Naive B cell (primary cell): ENCODE measurements around the gene SHKBP1. TPM values are rescaled to one million over a fixed set of nuclear protein-coding genes. Genes with fewer than 3 reads are reported as not detected.
"Not testable (repeated sequence)": the region's sequence is repeated elsewhere in the genome, so short reads cannot be mapped to it uniquely, and the experiment has no call there.

ENCODE experiments used
- ATAC-seq, 2 donors: fragments of 150-1000 bp; cut with Tn5 transposase; 2 replicates each; pipeline ENCODE4 v1.10.0; 2021; ENCODE audit warnings: low read depth in 2 of 2, mild to moderate bottlenecking in 2 of 2, moderate library complexity in 2 of 2
- DNase-seq: peaks from one replicate; pipeline ENCODE4 v3.0.0; 2022
- H3K27ac Mint-ChIP-seq, 6 donors: one replicate each; pipeline ENCODE4 v1.8.0; 2020 to 2022; ENCODE audit warnings: mild to moderate bottlenecking in 6 of 6, mixed read lengths in 6 of 6, moderate library complexity in 5 of 6, inconsistent platforms in 2 of 6
- H3K27me3 Mint-ChIP-seq, 3 donors: one replicate each; pipeline ENCODE4 v1.8.0; 2021 to 2022; ENCODE audit warnings: mixed read lengths in 3 of 3, mild to moderate bottlenecking in 1 of 3
- H3K36me3 Mint-ChIP-seq, 2 donors: one replicate each; pipeline ENCODE4 v1.8.0; 2020 to 2022; ENCODE audit warnings: mixed read lengths in 2 of 2, inconsistent platforms in 1 of 2, mild to moderate bottlenecking in 1 of 2
- H3K4me1 Mint-ChIP-seq, 3 donors: one replicate each; pipeline ENCODE4 v1.8.0; 2020 to 2022; ENCODE audit warnings: mixed read lengths in 3 of 3, inconsistent platforms in 1 of 3, mild to moderate bottlenecking in 1 of 3, moderate library complexity in 1 of 3
- H3K4me3 Mint-ChIP-seq, 8 donors: one replicate each; pipeline ENCODE4 v1.8.0; 2020 to 2022; ENCODE audit warnings: mild to moderate bottlenecking in 8 of 8, mixed read lengths in 8 of 8, moderate library complexity in 8 of 8, inconsistent platforms in 2 of 8
- H3K9me3 Mint-ChIP-seq, 7 donors: one replicate each; pipeline ENCODE4 v1.8.0; 2020 to 2022; ENCODE audit warnings: mixed read lengths in 7 of 7, mild to moderate bottlenecking in 5 of 7, inconsistent platforms in 2 of 7, moderate library complexity in 1 of 7
- polyA plus RNA-seq, 6 donors: library from polyadenylated mRNA; unstranded; fragments of 300-500 nt; fragmentation: Illumina TruSeq; gene quantifications; one replicate each; pipeline ENCODE4 v1.2.3, GENCODE V29; 2021; ENCODE audit warnings: low read depth in 6 of 6

The SHKBP1 gene
- polyA plus RNA-seq, 6 donors from 2014 or later: 125 to 196 (median 152) TPM

DNA sequence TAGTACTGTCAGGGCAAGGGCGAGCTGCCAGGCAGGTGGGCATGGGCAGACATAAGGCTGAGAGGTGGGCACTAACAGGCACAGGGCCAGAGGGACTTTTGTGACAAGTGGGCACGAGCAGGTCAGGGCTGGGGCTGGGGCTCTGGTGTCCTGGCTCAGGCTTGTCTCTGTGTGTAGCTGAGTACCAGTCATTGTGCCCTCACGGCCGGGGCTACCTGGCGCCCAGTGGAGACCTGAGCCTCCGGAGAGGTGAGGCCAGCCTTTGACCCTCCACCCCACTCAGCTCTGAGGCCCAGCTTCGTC is 46.1 kb downstream of the SHKBP1 start:
- Mint-ChIP-seq H3K4me1 (peaks cover 11 to 23% (median 13%) of the 10 kb centered on the region in 3 donors), H3K9me3 (peaks cover 0 to 1% (median 0%) of the 10 kb centered on the region in 7 donors), H3K4me3 (no peak overlapping the region), H3K36me3 (peaks cover 21 to 38% of the 10 kb centered on the region in 2 donors), H3K27ac (peak overlapping the region in 2 of 6 donors; percentile 14 to 47), H3K27me3 (no peaks in the 10 kb centered on the region)
- ATAC-seq (no peak), DNase-seq (no peak)

DNA sequence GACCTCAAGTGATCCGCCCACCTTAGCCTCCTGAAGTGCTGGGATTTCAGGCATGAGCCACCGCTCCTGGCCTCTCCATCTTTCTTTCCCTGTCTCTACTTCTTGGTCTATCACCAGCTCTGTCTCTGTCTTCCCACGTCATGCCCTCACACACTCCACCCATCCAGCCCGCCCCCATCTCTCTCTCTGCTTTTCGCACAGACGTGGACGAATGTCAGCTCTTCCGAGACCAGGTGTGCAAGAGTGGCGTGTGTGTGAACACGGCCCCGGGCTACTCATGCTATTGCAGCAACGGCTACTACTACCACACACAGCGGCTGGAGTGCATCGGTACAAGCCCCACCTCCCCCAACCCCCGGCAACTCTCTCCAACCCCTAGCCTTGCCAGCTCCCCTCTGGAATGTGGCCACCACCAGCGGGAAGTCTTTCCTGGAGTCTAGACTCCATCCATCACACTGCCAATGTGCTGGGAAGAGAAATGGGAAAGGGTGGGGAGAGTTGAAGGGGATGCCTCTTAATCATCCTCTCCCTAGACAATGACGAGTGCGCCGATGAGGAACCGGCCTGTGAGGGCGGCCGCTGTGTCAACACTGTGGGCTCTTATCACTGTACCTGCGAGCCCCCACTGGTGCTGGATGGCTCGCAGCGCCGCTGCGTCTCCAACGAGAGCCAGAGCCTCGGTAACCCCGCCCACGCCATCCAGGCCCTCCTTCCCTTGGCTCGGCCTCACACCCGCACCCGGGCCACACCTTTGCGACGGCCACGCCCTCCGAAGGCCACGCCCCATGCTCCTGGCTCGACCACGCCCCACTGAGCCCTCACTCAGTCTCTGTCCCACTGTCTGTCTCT is 47.0 kb downstream of the SHKBP1 start:
- H3K36me3 Mint-ChIP-seq: peaks cover 21 to 38% of the 10 kb centered on the region in 2 donors
- H3K27me3 Mint-ChIP-seq: no peaks in the 10 kb centered on the region
- H3K9me3 Mint-ChIP-seq: peaks cover 0 to 1% (median 0%) of the 10 kb centered on the region in 7 donors
- DNase-seq: no peak
- H3K4me3 Mint-ChIP-seq: no peak overlapping the region
- ATAC-seq: no peak
- H3K4me1 Mint-ChIP-seq: peaks cover 11 to 23% (median 13%) of the 10 kb centered on the region in 3 donors
- peak overlapping the region in 1 of 6 donors; percentile 64 for H3K27ac Mint-ChIP-seq

DNA sequence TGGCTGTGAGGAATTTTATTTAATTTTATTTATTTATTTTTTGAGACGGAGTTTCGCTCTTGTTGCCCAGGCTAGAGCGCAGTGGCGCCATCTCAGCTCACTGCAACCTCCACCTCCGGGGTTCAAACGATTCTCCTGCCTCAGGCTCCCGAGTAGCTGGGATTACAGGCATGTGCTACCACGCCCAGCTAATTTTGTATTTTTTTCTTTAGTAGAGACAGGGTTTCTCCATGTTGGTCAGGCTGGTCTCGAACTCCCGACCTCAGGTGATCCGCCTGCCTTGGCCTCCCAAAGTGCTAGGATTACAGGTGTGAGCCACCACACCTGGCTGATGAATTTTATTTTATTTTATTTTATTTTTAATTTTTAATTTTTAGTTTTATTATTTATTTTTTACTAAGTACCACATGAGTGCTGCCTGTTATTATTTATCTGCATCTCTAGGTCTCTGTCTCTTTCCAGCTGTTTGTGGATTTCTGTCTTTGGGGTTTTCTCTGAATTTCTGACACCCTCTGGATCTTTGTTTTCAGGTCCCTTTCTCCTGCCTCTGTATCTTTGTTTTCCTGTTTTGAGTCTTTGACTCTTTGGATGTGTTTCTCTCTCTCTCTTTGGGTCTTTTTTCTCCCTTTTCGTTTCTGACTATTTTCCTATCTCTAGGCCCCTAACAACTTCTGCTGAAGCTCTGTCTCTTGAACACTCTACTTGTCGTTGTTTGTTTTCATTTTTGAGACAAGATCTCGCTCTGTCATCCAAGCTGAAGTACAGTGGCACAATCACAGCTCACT is 47.9 kb downstream of the SHKBP1 start:
- not testable (repeated sequence) for DNase-seq, H3K4me3 Mint-ChIP-seq, H3K9me3 Mint-ChIP-seq, H3K27ac Mint-ChIP-seq, ATAC-seq, H3K27me3 Mint-ChIP-seq
- H3K4me1 Mint-ChIP-seq: peaks cover 11 to 24% (median 13%) of the 10 kb centered on the region in 3 donors
- peaks cover 16 to 38% of the 10 kb centered on the region in 2 donors for H3K36me3 Mint-ChIP-seq

DNA sequence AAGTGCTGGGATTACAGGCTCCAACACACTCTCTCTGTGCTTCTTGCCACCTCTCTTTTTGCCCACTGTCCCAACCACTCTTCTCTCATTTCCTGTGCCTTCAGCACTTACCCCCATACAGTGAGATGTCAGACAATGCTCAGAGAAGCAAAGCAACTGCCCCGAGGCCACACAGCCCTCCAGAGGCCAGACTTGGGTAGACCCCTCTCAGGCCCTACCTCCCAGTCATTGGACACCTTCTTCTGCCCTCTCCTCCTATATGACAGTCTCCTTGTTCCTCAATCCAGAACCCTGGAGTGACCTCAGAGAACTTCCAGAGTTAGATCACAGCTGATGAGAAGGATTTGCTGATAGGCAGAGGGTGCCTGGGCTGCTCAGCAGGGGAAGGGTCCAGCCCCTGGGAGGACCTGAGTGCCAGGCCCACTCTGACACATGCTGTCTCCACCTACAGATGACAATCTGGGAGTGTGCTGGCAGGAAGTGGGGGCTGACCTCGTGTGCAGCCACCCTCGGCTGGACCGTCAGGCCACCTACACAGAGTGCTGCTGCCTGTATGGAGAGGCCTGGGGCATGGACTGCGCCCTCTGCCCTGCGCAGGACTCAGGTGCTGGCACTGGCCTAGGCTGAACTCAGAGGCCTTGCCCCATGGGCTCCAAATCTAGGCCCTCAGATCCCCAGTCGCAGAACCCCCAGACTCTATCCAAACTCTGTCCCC is 48.9 kb downstream of the SHKBP1 start:
- DNase-seq (no peak), ATAC-seq (no peak)
- no peaks in the 10 kb centered on the region for H3K27me3 Mint-ChIP-seq
- peaks cover 6 to 24% (median 13%) of the 10 kb centered on the region in 3 donors for H3K4me1 Mint-ChIP-seq
- H3K9me3 Mint-ChIP-seq: peaks cover 0 to 1% (median 0%) of the 10 kb centered on the region in 7 donors
- peaks cover 16 to 38% of the 10 kb centered on the region in 2 donors for H3K36me3 Mint-ChIP-seq
- peak overlapping the region in 1 of 6 donors; percentile 91 for H3K27ac Mint-ChIP-seq
- H3K4me3 Mint-ChIP-seq: no peak overlapping the region

DNA sequence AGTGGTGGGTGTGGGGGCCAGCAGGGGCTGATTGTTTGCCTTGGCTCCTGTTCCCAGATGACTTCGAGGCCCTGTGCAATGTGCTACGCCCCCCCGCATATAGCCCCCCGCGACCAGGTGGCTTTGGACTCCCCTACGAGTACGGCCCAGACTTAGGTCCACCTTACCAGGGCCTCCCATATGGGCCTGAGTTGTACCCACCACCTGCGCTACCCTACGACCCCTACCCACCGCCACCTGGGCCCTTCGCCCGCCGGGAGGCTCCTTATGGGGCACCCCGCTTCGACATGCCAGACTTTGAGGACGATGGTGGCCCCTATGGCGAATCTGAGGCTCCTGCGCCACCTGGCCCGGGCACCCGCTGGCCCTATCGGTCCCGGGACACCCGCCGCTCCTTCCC is 50.2 kb downstream of the SHKBP1 start:
- H3K9me3 Mint-ChIP-seq: peaks cover 0 to 1% (median 0%) of the 10 kb centered on the region in 7 donors
- no peak for DNase-seq
- H3K4me3 Mint-ChIP-seq: no peak overlapping the region
- H3K4me1 Mint-ChIP-seq: peaks cover 6 to 20% (median 13%) of the 10 kb centered on the region in 3 donors
- peak overlapping the region in 1 of 6 donors; percentile 30 for H3K27ac Mint-ChIP-seq
- ATAC-seq: no peak
- peaks cover 16 to 28% of the 10 kb centered on the region in 2 donors for H3K36me3 Mint-ChIP-seq
- no peaks in the 10 kb centered on the region for H3K27me3 Mint-ChIP-seq

DNA sequence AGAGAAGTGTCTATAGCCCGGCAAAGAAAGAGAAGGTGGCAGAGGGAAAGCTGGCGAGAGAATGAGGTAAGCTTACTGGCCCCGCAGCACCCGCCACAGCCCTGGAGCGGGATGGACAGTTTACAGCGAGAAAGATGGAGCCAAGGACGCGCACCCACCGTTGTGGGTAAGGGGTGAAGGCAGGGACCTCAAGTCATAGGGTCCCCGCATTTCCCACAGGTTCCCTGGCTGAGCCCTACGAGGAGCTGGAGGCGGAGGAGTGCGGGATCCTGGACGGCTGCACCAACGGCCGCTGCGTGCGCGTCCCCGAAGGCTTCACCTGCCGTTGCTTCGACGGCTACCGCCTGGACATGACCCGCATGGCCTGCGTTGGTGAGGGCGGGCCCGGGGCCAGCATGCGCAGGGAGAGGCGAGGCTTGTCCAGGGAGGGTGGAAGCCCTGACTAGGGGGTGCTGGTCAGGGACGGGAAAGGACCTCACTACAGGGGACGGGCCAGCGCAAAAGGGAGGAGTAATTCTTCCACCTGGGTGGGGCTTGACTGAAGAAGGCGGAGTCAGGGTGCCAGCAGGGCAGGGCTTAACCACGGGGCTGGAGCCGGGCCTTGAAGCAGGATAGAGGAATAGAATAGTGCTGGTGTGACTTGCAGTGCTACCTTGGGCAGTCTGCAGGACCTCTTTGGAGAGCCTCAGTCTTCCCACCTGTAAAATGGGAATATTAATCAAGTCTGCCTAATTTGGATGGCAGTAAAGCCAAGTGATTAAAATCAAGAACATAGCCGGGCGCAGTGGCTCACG is 51.0 kb downstream of the SHKBP1 start:
- Mint-ChIP-seq H3K27me3 (no peaks in the 10 kb centered on the region), H3K4me3 (no peak overlapping the region), H3K27ac (no peak overlapping the region)

DNA sequence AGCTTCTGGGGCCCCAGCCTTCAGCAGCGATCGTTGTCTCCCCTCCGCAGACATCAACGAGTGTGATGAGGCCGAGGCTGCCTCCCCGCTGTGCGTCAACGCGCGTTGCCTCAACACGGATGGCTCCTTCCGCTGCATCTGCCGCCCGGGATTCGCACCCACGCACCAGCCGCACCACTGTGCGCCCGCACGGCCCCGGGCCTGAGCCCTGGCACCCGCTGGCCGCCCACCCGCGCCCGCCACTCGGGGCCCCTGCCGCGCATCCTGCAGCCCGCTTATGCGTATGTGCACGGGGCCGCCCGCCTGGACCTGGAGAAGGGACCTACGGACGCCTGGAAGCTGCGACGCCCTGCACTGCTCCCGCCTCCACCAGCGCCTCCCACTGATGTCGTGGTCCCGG is 52.7 kb downstream of the SHKBP1 start:
- Mint-ChIP-seq H3K27ac (peak overlapping the region in 1 of 6 donors; percentile 94), H3K36me3 (peaks cover 16 to 18% of the 10 kb centered on the region in 2 donors), H3K27me3 (peaks cover 0 to 3% (median 0%) of the 10 kb centered on the region in 3 donors), H3K4me3 (peak overlapping the region in 1 of 8 donors; percentile 12), H3K9me3 (peaks cover 0 to 1% (median 0%) of the 10 kb centered on the region in 7 donors), H3K4me1 (peaks cover 14 to 18% (median 16%) of the 10 kb centered on the region in 3 donors)
- DNase-seq (no peak), ATAC-seq (no peak)

More for the DNA sequence above, 51.0 kb downstream of the SHKBP1 start:
- ATAC-seq (no peak), DNase-seq (no peak)
- Mint-ChIP-seq H3K4me1 (peaks cover 6 to 20% (median 13%) of the 10 kb centered on the region in 3 donors), H3K9me3 (peaks cover 0 to 1% (median 0%) of the 10 kb centered on the region in 7 donors), H3K36me3 (peaks cover 16 to 28% of the 10 kb centered on the region in 2 donors)

DNA sequence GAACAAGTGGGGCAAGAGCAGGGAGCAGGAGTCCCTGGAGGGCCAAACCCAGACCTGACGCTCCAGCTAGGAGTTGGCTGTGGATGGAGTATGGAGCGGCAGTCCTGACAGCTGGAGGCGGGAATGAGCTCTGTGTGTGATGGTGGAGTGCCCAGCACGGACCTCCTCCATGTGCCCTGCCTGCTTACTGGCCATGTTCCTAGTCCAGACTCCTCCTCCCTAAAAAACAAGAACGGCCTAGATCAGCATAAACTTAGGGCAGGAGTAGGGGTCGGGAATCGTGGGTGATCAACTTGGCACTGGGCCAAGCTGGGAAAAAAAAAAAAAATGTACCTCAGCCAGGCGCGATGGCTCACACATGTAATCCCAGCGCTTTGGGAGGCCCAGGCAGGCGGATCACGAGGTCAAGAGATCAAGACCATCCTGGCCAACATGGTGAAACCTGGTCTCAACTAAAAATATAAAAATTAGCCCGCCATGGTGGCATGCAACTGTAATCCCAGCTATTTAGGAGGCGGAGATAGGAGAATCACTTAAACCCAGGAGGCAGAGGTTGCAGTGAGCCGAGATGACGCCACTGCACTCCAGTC is 54.0 kb downstream of the SHKBP1 start:
- ATAC-seq (no peak), DNase-seq (no peak)
- H3K27me3 Mint-ChIP-seq: peaks cover 3 to 12% (median 7%) of the 10 kb centered on the region in 3 donors
- no peaks in the 10 kb centered on the region for H3K9me3 Mint-ChIP-seq
- H3K4me1 Mint-ChIP-seq: peaks cover 14 to 19% (median 16%) of the 10 kb centered on the region in 3 donors
- H3K36me3 Mint-ChIP-seq: peaks cover 12 to 18% of the 10 kb centered on the region in 2 donors
- H3K27ac Mint-ChIP-seq: peak overlapping the region in 1 of 6 donors; percentile 5
- no peak overlapping the region for H3K4me3 Mint-ChIP-seq

DNA sequence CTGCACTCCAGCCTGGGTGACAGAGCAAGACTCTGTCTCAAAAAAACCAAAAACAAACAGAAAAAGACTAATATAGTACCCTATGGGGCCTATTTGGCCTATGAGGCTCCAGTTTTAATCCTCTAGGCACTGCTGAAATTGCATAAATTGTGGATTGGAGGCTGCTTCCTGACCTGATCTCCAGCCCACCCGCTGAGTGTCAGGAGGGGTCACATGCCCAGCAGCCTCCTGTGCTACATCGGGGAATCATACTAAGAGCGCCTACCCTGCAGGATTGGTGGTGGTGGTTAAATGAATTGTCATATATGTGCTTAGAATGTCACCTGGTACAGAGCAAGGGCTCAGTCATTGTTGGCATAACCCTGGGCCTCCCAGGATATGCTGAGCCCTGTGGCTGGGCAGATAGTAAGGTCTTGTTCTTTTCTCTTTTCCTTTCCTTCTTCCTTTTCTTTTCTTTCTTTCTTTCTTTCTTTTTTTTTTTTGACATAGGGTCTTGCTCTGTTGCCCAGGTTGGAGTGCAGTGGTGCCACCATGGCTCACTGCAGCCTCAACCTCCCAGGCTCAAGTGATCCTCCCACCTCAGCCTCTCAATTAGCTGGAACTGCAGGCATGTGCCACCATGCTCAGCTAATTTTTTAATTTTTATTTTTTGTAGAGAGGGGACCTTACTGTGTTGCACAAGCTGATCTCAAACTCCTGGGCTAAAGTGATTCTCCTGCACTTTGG is 55.8 kb downstream of the SHKBP1 start:
- Mint-ChIP-seq H3K27me3 (peaks cover 4 to 18% (median 9%) of the 10 kb centered on the region in 3 donors), H3K36me3 (peaks cover 5 to 10% of the 10 kb centered on the region in 2 donors), H3K4me1 (peaks cover 8 to 12% (median 11%) of the 10 kb centered on the region in 3 donors), H3K4me3 (no peak overlapping the region), H3K27ac (peak overlapping the region in 1 of 6 donors; percentile 34), H3K9me3 (no peaks in the 10 kb centered on the region)
- no peak for ATAC-seq
- DNase-seq: no peak

DNA sequence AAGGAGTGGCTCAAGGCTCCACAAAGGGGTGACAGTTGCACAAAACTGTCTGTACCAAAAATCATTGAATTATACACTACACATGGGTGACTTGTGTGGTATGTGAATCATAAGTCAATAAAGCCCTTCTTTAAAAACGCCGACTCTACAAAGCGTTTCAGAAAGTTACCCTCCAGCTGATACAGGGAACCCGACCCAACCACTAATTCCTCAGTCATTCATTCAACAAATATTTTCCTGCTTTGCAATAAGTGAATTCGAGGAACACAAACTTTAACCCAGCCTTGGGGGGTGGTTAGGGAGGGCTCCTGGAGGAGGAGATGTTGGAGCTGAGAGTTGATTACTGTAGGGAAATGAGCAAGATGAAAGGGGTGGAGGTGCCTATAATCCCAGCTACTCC is 56.5 kb downstream of the SHKBP1 start:
- DNase-seq: no peak
- no peak overlapping the region for H3K4me3 Mint-ChIP-seq
- H3K4me1 Mint-ChIP-seq: peaks cover 8 to 12% (median 11%) of the 10 kb centered on the region in 3 donors
- H3K27me3 Mint-ChIP-seq: peaks cover 4 to 18% (median 9%) of the 10 kb centered on the region in 3 donors
- H3K9me3 Mint-ChIP-seq: no peaks in the 10 kb centered on the region
- peak overlapping the region in 1 of 6 donors; percentile 61 for H3K27ac Mint-ChIP-seq
- ATAC-seq: no peak
- H3K36me3 Mint-ChIP-seq: peaks cover 5 to 10% of the 10 kb centered on the region in 2 donors

DNA sequence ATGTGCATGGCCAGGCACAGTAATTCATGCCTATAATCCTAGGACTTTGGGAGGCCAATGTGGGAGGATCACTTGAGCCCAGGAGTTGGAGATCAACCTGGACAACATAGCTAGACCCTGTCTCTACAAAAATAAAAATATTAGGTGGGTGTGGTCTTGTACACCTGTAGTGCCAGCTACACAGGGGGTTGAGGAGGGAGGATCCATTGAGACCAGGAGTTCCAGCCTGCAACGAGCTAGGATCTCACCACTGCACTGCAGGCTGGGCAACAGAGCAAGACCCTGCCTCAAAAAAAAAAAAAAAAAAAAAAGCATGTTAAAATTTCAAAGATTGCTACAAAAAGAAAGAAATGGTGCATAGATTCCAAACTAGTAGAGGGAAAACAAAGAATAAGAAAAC is 61.7 kb downstream of the SHKBP1 start:
- ATAC-seq (no peak), DNase-seq (no peak)
- Mint-ChIP-seq H3K36me3 (no peaks in the 10 kb centered on the region), H3K27me3 (peaks cover 4 to 18% (median 9%) of the 10 kb centered on the region in 3 donors), H3K4me3 (peak overlapping the region in 1 of 8 donors; percentile 66), H3K4me1 (peaks cover 10 to 12% (median 12%) of the 10 kb centered on the region in 3 donors), H3K27ac (no peak overlapping the region), H3K9me3 (no peaks in the 10 kb centered on the region)

DNA sequence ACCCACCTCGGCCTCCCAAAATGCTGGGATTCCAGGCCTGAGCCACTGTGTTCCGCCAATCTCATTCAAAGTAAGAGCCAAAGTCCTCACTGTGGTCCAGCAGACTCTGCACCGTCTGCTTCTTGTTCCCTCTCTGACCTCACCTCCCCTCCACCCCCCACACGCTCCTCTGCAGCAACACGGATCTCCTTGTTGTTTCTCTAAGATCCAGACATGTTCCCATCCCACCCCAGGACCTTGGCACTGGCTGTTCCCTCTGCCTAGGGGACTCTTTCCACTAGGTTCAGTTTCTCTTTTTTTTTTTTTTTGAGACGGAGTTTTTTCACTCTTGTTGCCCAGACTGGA is 62.9 kb downstream of the SHKBP1 start:
- peaks cover 4 to 12% (median 9%) of the 10 kb centered on the region in 3 donors for H3K27me3 Mint-ChIP-seq
- no peak for DNase-seq
- H3K36me3 Mint-ChIP-seq: no peaks in the 10 kb centered on the region
- no peak for ATAC-seq
- no peak overlapping the region for H3K27ac Mint-ChIP-seq
- no peaks in the 10 kb centered on the region for H3K9me3 Mint-ChIP-seq
- H3K4me3 Mint-ChIP-seq: no peak overlapping the region
- H3K4me1 Mint-ChIP-seq: peaks cover 2 to 7% (median 5%) of the 10 kb centered on the region in 3 donors
